ENCODE data around the gene TIMM17B. TPM values are rescaled to one million over a fixed set of nuclear protein-coding genes. Genes with fewer than 3 reads are reported as not detected.
"Not testable (repeated sequence)": the region's sequence is repeated elsewhere in the genome, so short reads cannot be mapped to it uniquely, and the experiment has no call there.

TIMM17B gene
- total RNA-seq, 1 experiment from 2014 or later = 75.1 TPM

- DNase-seq (ENCODE audit: low read depth) = no peak
Observed at GRCh38 chrX:48894891-48895290, 2.7 kb downstream of the TIMM17B start.

- DNase-seq (ENCODE audit: low read depth) = no peak
Observed at GRCh38 chrX:48893556-48894348, 3.8 kb downstream of the TIMM17B start.

GRCh38 chrX:48892896-48893295 is 4.7 kb downstream of the TIMM17B start:
- DNase-seq (ENCODE audit: low read depth) = no peak

- DNase-seq (ENCODE audit: low read depth) = peak; percentile 93
Observed at GRCh38 chrX:48891402-48892288, 5.9 kb downstream of the TIMM17B start.

GRCh38 chrX:48890934-48891401 is 6.6 kb downstream of the TIMM17B start:
- DNase-seq (ENCODE audit: low read depth) = no peak

GRCh38 chrX:48890296-48890925 is 7.2 kb downstream of the TIMM17B start:
- no peak for DNase-seq (ENCODE audit: low read depth)

GRCh38 chrX:48886586-48886985 is 11.0 kb downstream of the TIMM17B start:
- not testable (repeated sequence) for DNase-seq (ENCODE audit: low read depth)

- DNase-seq (ENCODE audit: low read depth) = peak; percentile 22
Observed at GRCh38 chrX:48883729-48884128, 13.8 kb downstream of the TIMM17B start.

GRCh38 chrX:48876944-48877343 is 20.6 kb downstream of the TIMM17B start:
- not testable (repeated sequence) for DNase-seq (ENCODE audit: low read depth)

GRCh38 chrX:48872017-48872416 is 25.6 kb downstream of the TIMM17B start:
- DNase-seq (ENCODE audit: low read depth) = not testable (repeated sequence)

GRCh38 chrX:48864210-48864609 is 33.4 kb downstream of the TIMM17B start:
- peak; percentile 88 for DNase-seq (ENCODE audit: low read depth)

- peak; percentile 53 for DNase-seq (ENCODE audit: low read depth)
Observed at GRCh38 chrX:48854898-48855297, 42.7 kb downstream of the TIMM17B start.

GRCh38 chrX:48854121-48854804 is 43.3 kb downstream of the TIMM17B start:
- DNase-seq (ENCODE audit: low read depth) = not testable (repeated sequence)

- DNase-seq (ENCODE audit: low read depth) = not testable (repeated sequence)
Observed at GRCh38 chrX:48853494-48853893, 44.1 kb downstream of the TIMM17B start.

- DNase-seq (ENCODE audit: low read depth) = no peak
Observed at GRCh38 chrX:48852857-48853256, 44.7 kb downstream of the TIMM17B start.

- no peak for DNase-seq (ENCODE audit: low read depth)
Observed at GRCh38 chrX:48848847-48849246, 48.7 kb downstream of the TIMM17B start.

Other genes with a start within 250 kb of the TIMM17B start
- 0.84 and 1.5 TPM in 2 replicates for gene WAS, start 214.0 kb downstream of the TIMM17B start, total RNA-seq (2014; rRNA removed; shearing (Covaris generic))
- gene SUV39H1, start 201.0 kb downstream of the TIMM17B start, total RNA-seq (2014; rRNA removed; shearing (Covaris generic)) = 22.3 and 27.0 TPM in 2 replicates
- not detected in 2 replicates for gene GLOD5, start 136.0 kb downstream of the TIMM17B start, total RNA-seq (2014; rRNA removed; shearing (Covaris generic))
- not detected in 2 replicates for gene GATA1, start 111.2 kb downstream of the TIMM17B start, total RNA-seq (2014; rRNA removed; shearing (Covaris generic))
- 39.7 and 46.2 TPM in 2 replicates for gene HDAC6, start 95.7 kb downstream of the TIMM17B start, total RNA-seq (2014; rRNA removed; shearing (Covaris generic))
- gene ERAS, start 71.3 kb downstream of the TIMM17B start, total RNA-seq (2014; rRNA removed; shearing (Covaris generic)) = not detected in 2 replicates
- gene PCSK1N, start 62.2 kb downstream of the TIMM17B start, total RNA-seq (2014; rRNA removed; shearing (Covaris generic)) = 0.36 and 0.59 TPM in 2 replicates
- gene PQBP1, start 162 bp upstream of the TIMM17B start, total RNA-seq (2014; rRNA removed; shearing (Covaris generic)) = 74.1 and 75.8 TPM in 2 replicates
- 29.9 and 40.6 TPM in 2 replicates for gene SLC35A2, start 13.9 kb upstream of the TIMM17B start, total RNA-seq (2014; rRNA removed; shearing (Covaris generic))
- gene PIM2, start 21.3 kb upstream of the TIMM17B start, total RNA-seq (2014; rRNA removed; shearing (Covaris generic)) = 21.3 and 22.0 TPM in 2 replicates
- gene OTUD5, start 59.8 kb upstream of the TIMM17B start, total RNA-seq (2014; rRNA removed; shearing (Covaris generic)) = 24.6 and 28.7 TPM in 2 replicates
- gene KCND1, start 74.1 kb upstream of the TIMM17B start, total RNA-seq (2014; rRNA removed; shearing (Covaris generic)) = 0.59 and 1.4 TPM in 2 replicates
- gene GRIPAP1, start 104.5 kb upstream of the TIMM17B start, total RNA-seq (2014; rRNA removed; shearing (Covaris generic)) = 17.7 and 18.3 TPM in 2 replicates
- gene TFE3, start 145.6 kb upstream of the TIMM17B start, total RNA-seq (2014; rRNA removed; shearing (Covaris generic)) = 46.8 and 49.0 TPM in 2 replicates
- 0.72 and 1.1 TPM in 2 replicates for gene CCDC120, start 161.2 kb upstream of the TIMM17B start, total RNA-seq (2014; rRNA removed; shearing (Covaris generic))
- 19.9 and 21.1 TPM in 2 replicates for gene PRAF2, start 176.2 kb upstream of the TIMM17B start, total RNA-seq (2014; rRNA removed; shearing (Covaris generic))
- gene WDR45, start 182.1 kb upstream of the TIMM17B start, total RNA-seq (2014; rRNA removed; shearing (Covaris generic)) = 65.5 and 76.1 TPM in 2 replicates
- gene GPKOW, start 226.0 kb upstream of the TIMM17B start, total RNA-seq (2014; rRNA removed; shearing (Covaris generic)) = 39.6 and 47.1 TPM in 2 replicates

Data from RPMI7951 (cell line).